Right forelimb (tissue), 1 donor: ENCODE results near the gene VRK1.
"Not testable (repeated sequence)": the region's sequence is repeated elsewhere in the genome, so short reads cannot be mapped to it uniquely, and the experiment has no call there.

Experiments used
- DNase-seq: peaks from one replicate; pipeline ENCODE4 v3.0.0-alpha.2; 2018

The VRK1 gene, protein sequence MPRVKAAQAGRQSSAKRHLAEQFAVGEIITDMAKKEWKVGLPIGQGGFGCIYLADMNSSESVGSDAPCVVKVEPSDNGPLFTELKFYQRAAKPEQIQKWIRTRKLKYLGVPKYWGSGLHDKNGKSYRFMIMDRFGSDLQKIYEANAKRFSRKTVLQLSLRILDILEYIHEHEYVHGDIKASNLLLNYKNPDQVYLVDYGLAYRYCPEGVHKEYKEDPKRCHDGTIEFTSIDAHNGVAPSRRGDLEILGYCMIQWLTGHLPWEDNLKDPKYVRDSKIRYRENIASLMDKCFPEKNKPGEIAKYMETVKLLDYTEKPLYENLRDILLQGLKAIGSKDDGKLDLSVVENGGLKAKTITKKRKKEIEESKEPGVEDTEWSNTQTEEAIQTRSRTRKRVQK

GRCh38 chr14:96796851-96797581 lies at the start of gene VRK1:
Gene VRK1 (plus strand): TSS chr14:96797382. CDS start chr14:96833472, 36,090 bp downstream.
- DNase-seq: peak; percentile 99

GRCh38 chr14:96747608-96748007 lies 49.6 kb upstream of the VRK1 start:
- no peak for DNase-seq

- no peak for DNase-seq
Observed at GRCh38 chr14:96748362-96748761, 48.8 kb upstream of the VRK1 start.

- no peak for DNase-seq
Observed at GRCh38 chr14:96751505-96751904, 45.7 kb upstream of the VRK1 start.

DNA sequence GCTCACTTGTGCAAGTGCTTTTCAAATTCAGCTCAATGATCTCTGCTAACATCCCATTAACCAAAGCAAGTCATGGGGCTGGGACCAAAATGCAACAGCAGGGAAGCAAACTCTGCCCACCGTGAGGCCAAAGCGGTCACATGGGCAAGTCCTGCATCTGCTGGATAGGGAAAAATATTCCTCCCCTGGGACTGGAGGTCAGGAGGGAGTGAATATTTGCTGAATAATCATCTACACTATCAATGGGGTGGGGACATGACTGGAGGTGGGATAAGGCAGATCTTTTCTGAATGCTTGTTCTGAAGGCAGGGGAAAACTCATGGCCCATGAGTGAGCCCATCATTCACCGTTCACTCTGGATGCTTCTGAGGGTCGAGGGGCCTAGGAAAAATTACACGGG lies 45.1 kb upstream of the VRK1 start:
- no peak for DNase-seq

GRCh38 chr14:96752594-96752993 lies 44.6 kb upstream of the VRK1 start:
- DNase-seq: no peak

- no peak for DNase-seq
Observed at GRCh38 chr14:96754162-96754844, 42.9 kb upstream of the VRK1 start.

DNA sequence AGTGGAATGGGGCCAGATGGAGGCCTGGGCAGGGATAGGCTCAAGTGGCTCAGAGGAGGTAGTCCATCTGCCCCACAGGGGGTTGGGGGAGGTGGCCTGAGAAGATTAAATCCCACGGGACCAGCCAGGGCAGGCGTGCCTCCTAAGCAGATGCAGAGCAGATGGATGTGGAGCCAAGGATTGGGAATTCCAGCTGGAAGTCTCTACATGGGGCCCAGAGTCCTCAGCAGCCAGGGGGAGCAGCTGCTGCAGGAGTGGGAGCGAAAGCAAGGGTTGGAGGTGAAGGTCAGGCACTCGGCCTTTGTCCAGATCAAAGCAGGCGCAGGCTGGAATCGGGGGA lies 42.4 kb upstream of the VRK1 start:
- no peak for DNase-seq

DNA sequence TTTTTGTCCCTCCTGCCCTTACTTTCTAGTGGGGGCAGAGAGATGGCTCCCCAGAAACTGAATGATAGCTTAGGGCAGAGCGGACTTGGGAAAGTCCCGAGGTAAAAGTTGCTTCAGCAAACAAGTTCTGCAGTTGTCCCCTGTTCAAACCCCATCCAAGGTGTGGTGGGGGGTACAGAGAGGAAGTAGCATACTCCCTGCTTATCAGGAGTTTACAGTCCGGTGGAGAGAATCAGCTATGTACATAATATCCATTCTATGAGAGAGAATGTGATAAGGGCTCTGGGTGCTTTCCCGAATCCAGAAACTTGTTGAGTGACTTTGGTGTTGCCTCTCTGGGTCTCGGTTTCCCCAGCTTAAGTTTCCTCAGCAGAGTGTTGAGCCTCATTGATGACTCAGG lies 40.4 kb upstream of the VRK1 start:
- DNase-seq: no peak

DNA sequence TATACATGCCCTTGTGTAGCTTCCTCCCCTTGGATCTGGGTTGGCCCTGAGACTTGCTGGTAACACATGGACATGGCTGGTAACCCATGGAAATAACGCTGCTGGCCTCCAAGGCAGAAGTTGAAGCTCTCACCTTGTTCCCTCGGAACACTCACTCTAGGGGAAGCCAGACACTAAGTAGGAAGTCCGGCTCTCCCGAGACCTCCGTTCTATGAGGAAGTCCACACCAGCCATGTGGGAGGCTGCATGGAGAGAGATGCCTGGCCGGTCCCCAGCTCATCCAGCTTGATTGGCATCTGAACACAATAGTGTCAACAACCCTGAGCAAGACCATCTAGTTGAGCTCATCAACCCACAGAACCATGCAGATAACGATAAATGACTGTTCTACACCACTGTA lies 39.7 kb upstream of the VRK1 start:
- DNase-seq: no peak

DNA sequence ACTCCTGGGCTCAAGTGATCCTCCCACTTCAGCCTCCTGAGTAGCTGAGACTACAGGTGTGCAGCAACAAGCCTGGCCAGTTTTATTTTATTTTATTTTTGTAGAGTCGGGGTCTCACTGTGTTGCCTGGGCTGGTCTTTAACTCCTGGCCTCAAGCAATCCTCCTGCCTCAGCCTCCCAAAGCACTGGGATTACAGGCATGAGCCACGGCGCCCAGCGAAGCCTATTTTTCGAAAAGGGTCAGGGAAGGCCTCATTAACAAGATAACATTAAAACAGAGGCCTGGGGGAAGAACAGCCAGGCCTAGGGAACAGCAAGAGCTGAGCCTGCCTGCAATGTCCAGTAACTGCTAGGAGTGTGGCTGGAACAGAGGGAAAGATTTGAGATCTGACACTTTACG lies 36.1 kb upstream of the VRK1 start:
- DNase-seq: no peak

GRCh38 chr14:96762650-96763049 lies 34.5 kb upstream of the VRK1 start:
- DNase-seq: no peak

GRCh38 chr14:96764012-96764411 lies 33.2 kb upstream of the VRK1 start:
- DNase-seq: no peak

GRCh38 chr14:96765205-96765604 lies 32.0 kb upstream of the VRK1 start:
- not testable (repeated sequence) for DNase-seq

DNA sequence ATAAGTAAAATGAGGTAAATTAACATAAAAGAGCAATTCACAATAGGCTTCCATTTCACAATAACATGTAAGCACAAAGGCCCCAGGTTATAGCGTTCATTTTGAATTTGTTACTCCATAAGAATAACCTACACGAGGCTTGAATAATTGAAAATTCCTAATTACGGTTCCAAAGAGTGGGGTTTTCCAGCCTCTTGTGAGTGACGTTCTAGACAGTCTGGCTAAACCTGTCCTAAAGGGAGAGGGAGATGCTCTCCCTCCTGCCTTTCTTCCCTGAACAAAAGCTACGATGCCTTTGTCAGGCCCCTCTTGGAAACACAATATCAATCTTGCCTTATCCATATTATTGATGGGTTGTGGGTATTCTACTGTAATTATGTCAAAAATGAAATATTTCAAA lies 24.3 kb upstream of the VRK1 start:
- DNase-seq: no peak

- DNase-seq: no peak
Observed at GRCh38 chr14:96776791-96777190, 20.4 kb upstream of the VRK1 start.

DNA sequence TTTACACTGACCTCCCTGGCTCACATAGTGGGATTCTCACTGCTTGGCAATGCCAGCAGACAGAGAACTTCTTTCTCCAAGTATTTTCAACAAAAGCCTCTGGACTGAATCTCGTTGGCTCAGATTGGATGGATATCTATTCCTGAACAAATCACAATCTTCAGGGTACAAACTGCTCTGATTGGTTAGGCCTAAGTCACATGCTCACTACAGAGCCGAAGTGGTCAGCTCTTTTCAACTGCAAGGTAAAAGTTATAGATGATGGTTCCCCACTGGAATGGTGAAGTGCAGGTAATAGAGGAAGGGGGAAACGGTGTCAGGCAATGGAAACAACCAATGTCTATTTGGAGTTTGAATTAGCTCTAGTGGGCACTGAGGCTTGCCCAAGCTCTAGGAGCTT lies 16.7 kb upstream of the VRK1 start:
- DNase-seq: no peak

GRCh38 chr14:96781371-96781770 lies 15.8 kb upstream of the VRK1 start:
- no peak for DNase-seq

DNA sequence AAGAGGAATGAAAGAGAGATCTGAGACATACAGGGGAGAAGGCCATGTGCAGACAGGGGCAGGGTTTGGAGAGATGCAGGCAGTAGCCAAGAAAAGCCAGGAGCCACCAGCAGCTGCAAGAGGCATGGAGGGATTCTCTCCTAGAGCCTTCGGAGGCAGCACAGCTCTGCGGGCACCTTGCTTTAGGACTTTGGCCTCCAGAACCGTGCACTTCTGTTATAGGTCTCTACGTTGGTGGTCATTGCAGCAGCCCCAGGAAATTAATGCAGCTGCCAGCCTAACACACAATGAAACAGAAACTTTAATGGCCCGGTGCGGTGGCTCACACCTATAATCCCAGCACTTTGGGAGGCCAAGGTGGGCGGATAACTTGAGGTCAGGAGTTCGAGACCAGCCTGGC lies 14.7 kb upstream of the VRK1 start:
- no peak for DNase-seq

DNA sequence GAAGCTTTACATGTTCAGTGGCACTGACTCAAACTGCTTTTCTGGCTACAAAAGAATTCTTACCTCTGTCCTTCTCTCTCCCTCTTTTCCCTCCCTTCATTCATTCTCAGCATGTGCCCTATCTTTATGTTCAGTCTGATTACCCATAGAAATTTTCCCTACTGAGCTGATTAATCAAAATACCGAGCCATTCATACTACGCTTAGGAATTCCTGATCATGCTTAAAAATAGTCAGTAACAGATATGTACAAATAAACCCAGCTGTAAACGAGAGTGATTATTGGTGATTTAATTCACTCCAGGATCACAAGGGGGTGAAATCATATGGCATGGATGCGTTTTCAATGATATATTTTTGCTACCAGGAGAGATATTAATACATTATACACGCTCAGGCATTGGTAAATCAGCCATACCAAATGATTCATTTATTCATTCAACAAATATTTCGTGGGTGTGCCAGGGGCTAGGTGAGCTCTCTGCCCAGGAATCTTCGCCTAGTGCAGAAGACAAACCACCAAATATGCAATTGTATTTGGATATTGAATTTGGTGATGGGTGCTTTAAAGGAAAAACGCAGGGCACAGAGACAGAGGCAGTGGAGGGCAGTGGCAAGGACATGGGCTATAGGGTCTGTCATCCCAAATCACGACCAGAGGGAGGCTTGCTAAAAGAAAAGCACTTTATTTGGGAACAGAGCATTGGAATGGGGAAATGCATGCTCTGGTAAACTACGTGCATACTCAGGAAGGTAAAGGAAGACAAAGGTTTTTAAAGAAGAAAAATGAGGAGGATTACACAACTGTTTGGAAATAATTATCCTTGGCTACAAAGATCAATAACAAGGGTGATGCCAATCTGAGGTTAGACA lies 13.9 kb upstream of the VRK1 start:
- DNase-seq: no peak

GRCh38 chr14:96783915-96784224 lies 13.3 kb upstream of the VRK1 start:
- DNase-seq: no peak

DNA sequence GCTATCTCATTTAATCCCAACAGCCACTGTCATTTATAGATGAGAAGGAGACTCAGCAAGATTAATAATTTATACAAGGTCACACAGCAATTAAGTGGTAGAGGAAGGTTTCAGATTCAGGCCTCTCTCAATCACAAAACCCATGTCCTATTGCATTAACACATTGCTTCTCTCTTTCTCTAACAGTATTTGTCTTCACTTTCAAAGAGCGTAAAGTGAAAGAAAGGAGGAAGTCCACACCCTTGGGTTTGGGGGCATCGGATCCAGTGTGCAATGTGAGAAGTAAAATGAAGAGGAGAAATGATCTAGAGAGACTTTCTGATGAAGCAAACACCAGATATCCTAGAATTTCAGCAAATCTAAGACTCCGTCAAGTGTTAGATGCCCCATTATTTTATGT lies 7.0 kb upstream of the VRK1 start:
- no peak for DNase-seq

GRCh38 chr14:96790706-96791105 lies 6.5 kb upstream of the VRK1 start:
- no peak for DNase-seq
